GM12892 (cell line): ENCODE results near the gene GPR156.

Source experiments
- POLR2A ChIP-seq: IDR thresholded peaks from 2 replicates; pipeline ENCODE4 v1.6.1; 2011; ENCODE audit warnings: low read depth, low read length, control low read depth
- TAF1 ChIP-seq: IDR thresholded peaks from 2 replicates; pipeline ENCODE4 v1.6.1; 2011; ENCODE audit warnings: low read depth, mild to moderate bottlenecking, control low read depth, low read length, borderline replicate concordance

- TF ChIP-seq POLR2A (no peak), TAF1 (no peak)
Measured at GRCh38 chr3:120212505-120212904, 72.5 kb downstream of the GPR156 start.
